ENCODE results near the gene CEBPE.

CEBPE gene

DNA sequence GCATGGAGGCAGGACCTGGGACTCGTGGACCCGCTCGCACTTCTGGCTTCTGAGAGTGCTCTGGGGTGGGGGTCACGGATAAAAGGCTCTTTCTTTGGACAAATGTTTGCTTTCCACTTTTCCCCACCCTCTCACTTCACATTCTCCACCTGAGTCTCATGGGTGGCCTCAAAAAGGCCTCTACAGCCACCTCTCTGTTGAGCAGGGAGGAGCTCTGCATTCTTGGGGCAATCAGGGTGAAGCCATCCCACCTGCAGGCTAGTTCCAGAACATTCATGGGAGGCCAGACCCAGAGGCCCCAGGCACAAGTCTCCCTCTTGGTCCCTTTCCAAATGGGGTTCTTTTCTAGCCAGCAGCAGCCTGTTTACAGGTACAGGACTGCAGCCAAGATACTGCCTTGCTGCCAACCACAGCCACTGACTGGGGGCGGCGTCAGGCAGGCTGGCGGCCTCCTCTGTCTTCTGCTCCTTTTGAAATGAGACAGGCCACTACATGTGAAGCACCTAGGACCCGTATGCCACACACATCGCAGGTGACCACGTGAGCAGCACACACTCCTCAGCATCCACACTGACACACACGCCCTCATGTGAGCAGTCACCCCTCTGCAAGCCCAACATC lies 18.2 kb upstream of the CEBPE start:
- TF ChIP-seq CTCF (IDR thresholded peaks at IDR 0.05; ENCODE audit: insufficient read depth, missing control alignments) = no peak
- FAIRE-seq (no peak), DNase-seq (ENCODE audit: insufficient read length, low spot score) (no peak)

DNA sequence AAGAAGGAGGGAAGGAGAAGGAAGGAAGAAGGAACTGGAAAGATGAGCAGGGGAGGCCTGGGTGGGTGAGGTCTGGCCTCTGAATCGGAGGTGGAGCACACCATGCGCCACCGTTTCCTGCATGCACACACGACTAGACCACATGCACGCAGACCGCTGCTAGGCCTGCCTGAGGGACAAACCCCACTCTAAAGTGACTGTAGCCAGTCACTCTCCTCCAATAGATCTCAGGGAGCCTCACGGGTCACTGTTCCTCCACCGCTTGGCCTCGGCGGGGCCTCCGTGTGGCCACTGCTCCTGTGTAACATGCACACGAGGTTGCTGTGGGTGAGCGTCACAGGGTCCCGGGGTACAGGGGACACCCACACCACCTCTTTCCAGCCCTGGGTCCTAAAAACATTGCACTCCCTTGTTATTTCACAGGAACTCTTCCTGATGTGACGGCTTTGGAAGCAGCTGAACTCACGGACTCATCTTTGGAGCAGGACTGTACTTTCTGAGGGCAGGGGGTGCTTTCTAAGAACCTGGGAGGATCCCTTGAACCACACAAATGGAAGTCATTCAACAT lies 17.6 kb upstream of the CEBPE start:
- no peak for FAIRE-seq
- TF ChIP-seq CTCF (IDR thresholded peaks at IDR 0.05; ENCODE audit: insufficient read depth, missing control alignments) = no peak
- no peak for DNase-seq (ENCODE audit: insufficient read length, low spot score)

DNA sequence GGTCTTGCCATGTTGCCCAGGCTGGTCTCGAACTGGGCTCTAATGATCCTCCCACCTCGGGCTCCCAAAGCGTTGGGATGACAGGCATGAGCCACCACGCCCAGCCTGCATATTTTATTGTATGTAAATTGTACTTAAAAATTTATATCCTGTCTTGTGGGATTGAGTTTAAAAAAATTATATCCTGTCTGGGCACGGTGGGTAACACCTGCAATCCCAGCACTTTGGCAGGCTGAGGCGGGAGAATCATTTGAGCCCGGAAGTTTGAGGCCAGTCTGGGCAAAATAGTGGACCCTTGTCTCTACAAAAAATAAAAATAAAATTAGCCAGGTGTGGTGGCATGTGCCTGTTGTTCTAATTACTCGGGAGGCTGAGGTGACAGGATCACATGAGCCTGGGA lies 13.9 kb upstream of the CEBPE start:
- no peak for FAIRE-seq
- TF ChIP-seq CTCF (IDR thresholded peaks at IDR 0.05; ENCODE audit: insufficient read depth, missing control alignments) = no peak
- no peak for DNase-seq (ENCODE audit: insufficient read length, low spot score)

DNA sequence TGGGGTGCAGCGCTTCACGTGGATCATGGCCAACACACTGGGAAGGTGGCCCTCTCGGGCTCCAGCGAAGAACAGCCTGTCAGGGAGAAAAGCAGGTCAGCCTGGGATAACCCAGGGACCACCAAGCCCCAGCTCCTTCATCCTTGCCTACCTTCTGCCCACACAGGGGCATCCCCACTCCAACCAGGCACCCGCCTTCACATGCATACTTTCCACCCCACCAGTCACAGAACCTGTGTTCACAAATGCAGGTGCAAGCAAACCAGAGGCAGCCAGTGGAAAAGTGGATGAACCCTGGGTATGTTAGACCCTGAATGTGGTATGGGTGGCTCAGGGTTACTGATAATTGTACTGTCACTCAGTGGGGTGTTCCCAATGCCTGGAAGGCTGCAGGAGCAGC lies 12.4 kb upstream of the CEBPE start:
- DNase-seq (ENCODE audit: insufficient read length, low spot score) = no peak
- TF ChIP-seq CTCF (IDR thresholded peaks at IDR 0.05; ENCODE audit: insufficient read depth, missing control alignments) = no peak
- no peak for FAIRE-seq

GRCh38 chr14:23130871-23131270 lies 11.8 kb upstream of the CEBPE start:
- TF ChIP-seq CTCF (IDR thresholded peaks at IDR 0.05; ENCODE audit: insufficient read depth, missing control alignments) = no peak
- DNase-seq (ENCODE audit: insufficient read length, low spot score) = no peak
- no peak for FAIRE-seq

DNA sequence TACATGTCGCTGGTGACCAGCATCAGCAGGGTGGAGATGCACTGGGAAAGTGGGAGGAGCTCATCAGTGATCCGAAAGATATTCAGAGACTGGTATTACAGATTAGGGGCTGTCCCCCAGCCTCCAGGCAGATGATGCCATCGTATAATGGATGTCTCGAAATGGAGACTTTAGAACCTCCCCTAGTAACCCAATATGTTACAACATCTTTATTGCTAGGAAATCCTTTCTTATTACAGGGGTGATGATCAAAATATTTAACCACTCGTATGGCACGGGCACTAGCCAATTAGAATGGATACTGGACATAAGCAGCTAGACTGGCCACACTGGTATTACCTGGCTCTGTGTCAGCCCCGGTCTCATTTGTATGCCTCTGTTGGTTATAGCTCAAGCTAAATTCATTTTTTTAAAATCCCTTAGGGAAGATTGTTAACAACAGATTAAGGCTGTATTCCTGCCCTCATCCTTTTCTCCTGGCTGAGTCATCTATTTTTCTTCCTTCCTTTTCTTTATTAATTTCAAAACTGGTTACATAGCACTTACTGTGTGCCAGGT lies 10.8 kb upstream of the CEBPE start:
- no peak for FAIRE-seq
- no peak for DNase-seq (ENCODE audit: insufficient read length, low spot score)
- TF ChIP-seq CTCF (IDR thresholded peaks at IDR 0.05; ENCODE audit: insufficient read depth, missing control alignments) = no peak
